Measurements from ENCODE around the gene RANBP1.

The RANBP1 gene

DNA sequence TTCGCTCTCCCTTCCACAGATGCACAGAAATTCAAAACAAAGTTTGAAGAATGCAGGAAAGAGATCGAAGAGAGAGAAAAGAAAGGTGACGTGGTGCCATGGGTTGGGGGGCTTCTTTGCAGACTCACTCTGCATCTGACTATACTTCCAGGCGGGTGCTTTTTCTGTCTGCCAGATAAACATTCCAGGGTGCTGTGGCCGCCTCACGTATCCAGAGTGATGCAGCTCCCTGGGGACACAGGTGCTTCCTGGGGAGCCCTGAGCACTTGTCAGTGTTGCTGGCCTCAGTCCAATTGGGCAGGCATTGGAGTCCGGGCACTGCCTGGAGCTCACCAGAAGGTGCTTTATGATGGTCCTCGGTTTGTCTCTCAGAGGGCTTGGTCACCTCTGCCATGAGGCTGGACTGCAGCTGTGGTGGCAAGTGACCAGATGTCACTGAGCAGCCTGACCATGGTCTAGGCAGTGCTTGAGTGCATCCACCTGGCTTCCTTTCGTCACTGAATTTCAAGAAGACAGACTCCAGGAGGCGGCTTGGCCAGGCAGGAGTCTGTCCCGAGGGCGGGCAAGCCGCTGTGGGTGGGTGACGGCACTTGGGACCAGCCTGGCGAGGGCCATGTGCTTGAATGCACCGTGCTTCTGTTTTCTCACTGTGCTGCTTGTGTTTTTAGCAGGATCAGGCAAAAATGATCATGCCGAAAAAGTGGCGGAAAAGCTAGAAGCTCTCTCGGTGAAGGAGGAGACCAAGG is 10.6 kb downstream of the RANBP1 start:
- no peak for DNase-seq (ENCODE audit: low read depth)
- H3K4me3 ChIP-seq (replicated peaks; ENCODE audit: low read depth, low read length) = no peak overlapping the region
- TF ChIP-seq, protein P1, sequence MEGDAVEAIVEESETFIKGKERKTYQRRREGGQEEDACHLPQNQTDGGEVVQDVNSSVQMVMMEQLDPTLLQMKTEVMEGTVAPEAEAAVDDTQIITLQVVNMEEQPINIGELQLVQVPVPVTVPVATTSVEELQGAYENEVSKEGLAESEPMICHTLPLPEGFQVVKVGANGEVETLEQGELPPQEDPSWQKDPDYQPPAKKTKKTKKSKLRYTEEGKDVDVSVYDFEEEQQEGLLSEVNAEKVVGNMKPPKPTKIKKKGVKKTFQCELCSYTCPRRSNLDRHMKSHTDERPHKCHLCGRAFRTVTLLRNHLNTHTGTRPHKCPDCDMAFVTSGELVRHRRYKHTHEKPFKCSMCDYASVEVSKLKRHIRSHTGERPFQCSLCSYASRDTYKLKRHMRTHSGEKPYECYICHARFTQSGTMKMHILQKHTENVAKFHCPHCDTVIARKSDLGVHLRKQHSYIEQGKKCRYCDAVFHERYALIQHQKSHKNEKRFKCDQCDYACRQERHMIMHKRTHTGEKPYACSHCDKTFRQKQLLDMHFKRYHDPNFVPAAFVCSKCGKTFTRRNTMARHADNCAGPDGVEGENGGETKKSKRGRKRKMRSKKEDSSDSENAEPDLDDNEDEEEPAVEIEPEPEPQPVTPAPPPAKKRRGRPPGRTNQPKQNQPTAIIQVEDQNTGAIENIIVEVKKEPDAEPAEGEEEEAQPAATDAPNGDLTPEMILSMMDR (IDR thresholded peaks at IDR 0.05; ENCODE audit: low read length, missing control alignments) = no peak

DNA sequence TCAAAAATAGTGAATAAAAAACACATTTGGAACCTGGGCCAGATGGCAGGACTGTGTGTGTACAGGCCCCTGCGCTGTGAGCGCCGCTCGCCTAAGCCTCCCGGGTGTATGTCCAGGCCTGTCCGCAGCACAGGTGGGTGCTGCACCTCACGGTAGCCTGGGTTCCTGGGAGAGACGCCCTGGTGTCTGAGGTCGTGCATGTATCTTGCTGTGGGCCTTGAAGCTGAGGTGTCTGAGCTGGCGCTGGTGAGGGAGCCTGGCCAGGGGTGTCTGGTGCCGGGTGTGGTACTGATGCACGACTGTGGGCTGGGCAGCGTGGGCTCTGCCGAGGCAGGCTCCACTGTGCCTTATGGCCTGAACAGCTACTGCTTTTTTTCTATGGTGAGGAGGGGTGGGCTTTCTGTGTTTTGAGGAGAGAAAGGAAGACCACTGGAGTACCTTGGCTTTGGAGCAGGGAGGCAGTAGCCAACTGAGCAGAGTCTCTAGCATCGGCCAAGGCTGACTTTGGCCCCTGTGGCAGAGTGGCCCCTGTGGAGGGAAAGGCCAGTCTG is 11.5 kb downstream of the RANBP1 start:
- DNase-seq (ENCODE audit: low read depth) = no peak
- TF ChIP-seq, protein P1 (IDR thresholded peaks at IDR 0.05; ENCODE audit: low read length, missing control alignments) = no peak
- no peak overlapping the region for H3K4me3 ChIP-seq (replicated peaks; ENCODE audit: low read depth, low read length)

DNA sequence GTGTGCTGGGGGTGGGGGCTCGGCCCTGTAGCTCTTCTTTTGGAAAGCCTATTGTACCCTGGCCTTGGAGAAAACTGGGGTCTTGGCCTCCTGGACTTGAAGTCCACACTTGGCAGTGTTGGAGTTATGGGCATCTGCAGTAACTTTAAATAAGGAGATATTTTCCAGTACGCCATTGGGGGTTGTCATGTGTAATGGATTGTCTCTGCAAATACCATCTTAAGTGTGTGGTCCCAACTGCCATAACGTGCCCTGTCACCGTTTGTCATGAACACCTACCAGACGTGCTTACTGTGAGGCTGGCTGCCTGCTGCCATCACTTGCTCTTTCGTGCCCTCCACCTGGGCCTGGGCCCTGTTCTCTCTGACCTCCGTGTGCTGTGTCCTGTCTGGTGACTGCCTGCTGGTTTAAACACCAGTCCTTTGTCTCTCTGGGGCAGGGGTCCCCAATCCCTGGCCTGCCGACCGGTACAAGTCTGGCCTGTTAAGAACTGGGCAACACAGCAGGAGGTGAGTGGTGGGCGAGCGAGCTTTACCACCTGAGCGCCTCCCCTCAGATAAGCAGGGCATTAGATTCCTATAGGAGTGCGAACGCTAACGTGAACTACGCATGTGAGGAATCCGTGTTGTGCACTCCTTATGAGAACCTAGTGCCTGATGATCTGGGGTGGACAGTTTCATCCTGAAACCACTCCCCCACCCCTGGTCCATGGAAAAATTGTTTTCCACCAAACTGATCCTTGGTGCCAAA is 12.1 kb downstream of the RANBP1 start:
- no peak overlapping the region for H3K4me3 ChIP-seq (replicated peaks; ENCODE audit: low read depth, low read length)
- TF ChIP-seq, protein P1 (IDR thresholded peaks at IDR 0.05; ENCODE audit: low read length, missing control alignments) = no peak
- DNase-seq (ENCODE audit: low read depth) = no peak

DNA sequence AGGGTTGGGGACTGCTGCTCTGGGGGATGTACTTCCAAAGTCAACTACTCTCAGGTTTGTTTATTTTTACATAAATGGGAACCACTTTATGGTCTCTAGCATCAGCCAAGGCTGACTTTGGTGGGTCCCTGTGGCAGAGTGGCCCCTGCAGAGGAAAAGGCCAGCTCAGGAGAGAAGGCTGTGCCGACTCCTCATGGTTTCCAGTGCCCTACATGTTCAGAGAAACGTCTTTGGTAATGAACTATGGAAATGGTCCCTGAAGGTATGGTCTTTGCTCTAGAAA is 12.7 kb downstream of the RANBP1 start:
- no peak for DNase-seq (ENCODE audit: low read depth)
- H3K4me3 ChIP-seq (replicated peaks; ENCODE audit: low read depth, low read length) = no peak overlapping the region
- TF ChIP-seq, protein P1 (IDR thresholded peaks at IDR 0.05; ENCODE audit: low read length, missing control alignments) = no peak

DNA sequence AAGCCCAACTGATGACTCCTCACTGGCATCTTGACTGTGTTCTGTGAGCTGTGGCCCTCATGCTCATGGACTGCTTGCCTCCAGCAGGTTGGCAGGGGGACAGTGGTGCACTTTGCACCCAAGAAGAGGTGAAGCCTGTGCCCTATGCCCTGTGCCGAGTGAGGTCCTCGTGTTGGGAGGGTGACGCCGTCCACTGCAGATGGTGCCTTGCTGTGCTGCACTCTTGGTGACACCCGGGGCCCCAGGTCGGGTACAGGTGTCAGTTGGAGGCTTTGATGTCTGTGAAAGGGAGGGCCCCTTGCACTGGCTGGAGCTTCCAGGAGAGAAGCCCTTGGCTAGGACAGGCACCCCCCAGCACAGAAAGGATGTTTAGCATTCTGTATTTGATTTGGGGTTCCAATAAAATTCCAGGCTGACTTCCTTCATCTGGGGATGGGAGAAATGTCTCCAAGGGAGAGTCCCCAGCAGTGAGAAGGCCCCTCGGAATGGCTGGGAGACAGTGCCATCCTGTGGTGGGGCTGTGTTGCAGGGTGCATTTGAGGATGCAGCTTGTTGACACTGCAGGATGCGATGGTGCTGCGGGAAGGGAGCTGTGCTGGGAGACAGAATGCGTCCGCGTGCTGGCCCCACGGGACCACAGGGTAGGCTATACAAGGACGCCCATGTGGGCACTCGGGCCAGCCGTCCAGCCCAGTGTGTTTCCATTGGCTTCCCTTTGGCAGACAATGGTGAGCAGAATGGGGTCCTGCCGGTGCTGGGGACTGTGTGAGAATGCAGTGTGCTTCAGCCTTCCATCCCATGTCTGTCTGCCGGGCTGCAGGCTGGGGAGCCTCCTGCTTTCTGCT is 13.2 kb downstream of the RANBP1 start:
- peak; percentile 30 for DNase-seq (ENCODE audit: low read depth)
- TF ChIP-seq, protein P1 (IDR thresholded peaks at IDR 0.05; ENCODE audit: low read length, missing control alignments) = peak; percentile 36
- no peak overlapping the region for H3K4me3 ChIP-seq (replicated peaks; ENCODE audit: low read depth, low read length)

DNA sequence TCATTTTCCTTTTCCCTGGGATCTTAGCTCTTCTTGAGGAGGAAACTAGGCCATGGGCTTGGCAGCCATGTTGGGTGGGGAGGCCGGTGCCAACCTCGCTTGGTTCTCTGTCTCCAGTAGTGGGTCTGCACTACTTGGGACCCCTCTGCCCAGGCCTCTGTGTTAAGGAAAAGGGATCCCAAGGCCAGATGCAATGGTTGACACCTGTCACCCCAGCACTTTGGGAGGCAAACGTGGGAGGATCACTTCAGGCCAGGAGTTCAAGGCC is 13.8 kb downstream of the RANBP1 start:
- no peak overlapping the region for H3K4me3 ChIP-seq (replicated peaks; ENCODE audit: low read depth, low read length)
- TF ChIP-seq, protein P1 (IDR thresholded peaks at IDR 0.05; ENCODE audit: low read length, missing control alignments) = no peak
- no peak for DNase-seq (ENCODE audit: low read depth)

Measured in fibroblast of pulmonary artery (primary cell).